Measurements from ENCODE around the gene GPR61.

GPR61 gene

GRCh38 chr1:109564194-109564878 is 24.7 kb downstream of the GPR61 start:
- DNase-seq, result no peak

GRCh38 chr1:109565241-109565640 is 25.6 kb downstream of the GPR61 start:
- no peak for DNase-seq

GRCh38 chr1:109566982-109567381 is 27.3 kb downstream of the GPR61 start:
- no peak for DNase-seq

- no peak for DNase-seq
Measured at GRCh38 chr1:109567877-109568672, 28.4 kb downstream of the GPR61 start.

GRCh38 chr1:109569323-109569722 is 29.7 kb downstream of the GPR61 start:
- no peak for DNase-seq

- no peak for DNase-seq
Measured at GRCh38 chr1:109570414-109570813, 30.7 kb downstream of the GPR61 start.

- no peak for DNase-seq
Measured at GRCh38 chr1:109573785-109574184, 34.1 kb downstream of the GPR61 start.

- no peak for DNase-seq
Measured at GRCh38 chr1:109578947-109579443, 39.3 kb downstream of the GPR61 start.

- peak in 1 of 51 donors; percentile 5 for DNase-seq
Measured at GRCh38 chr1:109579491-109579890, 39.8 kb downstream of the GPR61 start.

GRCh38 chr1:109582021-109582420 is 42.3 kb downstream of the GPR61 start:
- no peak for DNase-seq

- no peak for DNase-seq
Measured at GRCh38 chr1:109584766-109585165, 45.1 kb downstream of the GPR61 start.

- DNase-seq, result no peak
Measured at GRCh38 chr1:109586055-109586454, 46.4 kb downstream of the GPR61 start.

- no peak for DNase-seq
Measured at GRCh38 chr1:109589177-109589576, 49.5 kb downstream of the GPR61 start.

- DNase-seq, result no peak
Measured at GRCh38 chr1:109589679-109590078, 50.0 kb downstream of the GPR61 start.

- DNase-seq, result no peak
Measured at GRCh38 chr1:109592916-109593315, 53.2 kb downstream of the GPR61 start.

GRCh38 chr1:109595531-109595930 is 55.9 kb downstream of the GPR61 start:
- DNase-seq, result no peak
